WTC11 (cell line): ENCODE measurements around the gene CCDC127.

Source experiments
- E2F1 ChIP-seq: sonication (generic); formaldehyde crosslinking; IDR thresholded peaks from 2 replicates; pipeline ENCODE4 v1.8.0; 2022; ENCODE audit warnings: mild to moderate bottlenecking, missing genetic modification reagents
- FOXK1 ChIP-seq: sonication (generic); formaldehyde crosslinking; IDR thresholded peaks from 2 replicates; pipeline ENCODE4 v1.8.0; 2022; ENCODE audit warnings: mild to moderate bottlenecking, moderate library complexity, missing genetic modification reagents
- GABPB1 ChIP-seq: sonication (generic); formaldehyde crosslinking; IDR thresholded peaks from 2 replicates; pipeline ENCODE4 v1.8.1; 2023; ENCODE audit warnings: mild to moderate bottlenecking, missing genetic modification reagents
- MAX ChIP-seq: sonication (generic); formaldehyde crosslinking; IDR thresholded peaks from 2 replicates; pipeline ENCODE4 v1.8.0; 2022; ENCODE audit warnings: mild to moderate bottlenecking, missing genetic modification reagents
- PRRX2 ChIP-seq: fragments of 250-450 bp; sonication (Bioruptor Pico); IDR thresholded peaks from 2 replicates; pipeline ENCODE4 v1.8.0; 2021; ENCODE audit warnings: mild to moderate bottlenecking
- ZNF317 ChIP-seq: sonication (generic); formaldehyde crosslinking; IDR thresholded peaks from 2 replicates; pipeline ENCODE4 v1.8.1; 2023; ENCODE audit warnings: low read depth, mild to moderate bottlenecking, moderate library complexity, missing genetic modification reagents, borderline replicate concordance
- TF ChIP-seq, protein P1 (sequence below): fragments of 200-600 bp; IDR thresholded peaks from 2 replicates; pipeline ENCODE4 v1.8.0; 2022; ENCODE audit warnings: antibody characterized with exemption
- TF ChIP-seq, protein P2 (sequence below): sonication (generic); formaldehyde crosslinking; IDR thresholded peaks from 2 replicates; pipeline ENCODE4 v1.8.1; 2023; ENCODE audit warnings: mild to moderate bottlenecking, missing genetic modification reagents, moderate library complexity
- TF ChIP-seq, protein P3 (sequence below): sonication (generic); formaldehyde crosslinking; conservative IDR thresholded peaks from 2 replicates; pipeline ENCODE4 v1.8.1; 2023; ENCODE audit warnings: mild to moderate bottlenecking, low read depth, missing genetic modification reagents, moderate library complexity
- TF ChIP-seq, protein P4 (sequence below): sonication (generic); formaldehyde crosslinking; IDR thresholded peaks from 2 replicates; pipeline ENCODE4 v1.8.1; 2022; ENCODE audit warnings: missing genetic modification reagents, borderline replicate concordance

DNA sequence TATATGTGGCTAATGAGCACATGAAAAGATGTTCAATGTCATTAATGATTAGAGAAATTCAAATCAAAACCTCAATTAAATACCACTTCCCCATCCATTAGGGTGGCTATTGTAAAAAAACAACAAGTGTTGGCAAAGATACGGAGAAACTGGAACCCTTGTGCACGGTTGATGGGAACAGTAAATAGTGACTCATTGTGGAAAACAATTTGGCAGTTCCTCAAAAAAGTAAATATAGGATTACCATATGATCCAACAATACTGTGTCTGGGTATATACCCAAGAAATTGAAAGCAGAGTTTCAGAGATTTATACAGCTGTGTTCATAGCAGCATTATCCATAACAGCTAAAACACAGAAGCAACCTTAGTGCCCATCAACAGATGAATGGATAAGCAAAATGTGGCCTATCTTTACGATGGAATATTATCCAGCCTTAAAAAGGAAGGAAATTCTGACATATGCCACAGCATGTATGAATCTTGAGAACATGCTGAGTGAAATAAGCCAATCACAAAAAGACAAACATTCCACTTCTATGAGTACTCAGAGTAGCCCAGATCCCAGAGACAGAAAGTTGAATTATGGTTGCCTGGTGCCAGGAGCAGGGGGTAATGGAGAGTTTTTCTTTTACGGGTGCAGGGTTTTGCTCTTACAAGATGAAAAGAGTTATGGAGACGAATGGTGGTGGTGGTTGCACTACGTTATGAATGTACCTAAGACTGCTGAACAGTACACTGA, 68.0 kb downstream of the CCDC127 start:
- TF ChIP-seq, protein P1, sequence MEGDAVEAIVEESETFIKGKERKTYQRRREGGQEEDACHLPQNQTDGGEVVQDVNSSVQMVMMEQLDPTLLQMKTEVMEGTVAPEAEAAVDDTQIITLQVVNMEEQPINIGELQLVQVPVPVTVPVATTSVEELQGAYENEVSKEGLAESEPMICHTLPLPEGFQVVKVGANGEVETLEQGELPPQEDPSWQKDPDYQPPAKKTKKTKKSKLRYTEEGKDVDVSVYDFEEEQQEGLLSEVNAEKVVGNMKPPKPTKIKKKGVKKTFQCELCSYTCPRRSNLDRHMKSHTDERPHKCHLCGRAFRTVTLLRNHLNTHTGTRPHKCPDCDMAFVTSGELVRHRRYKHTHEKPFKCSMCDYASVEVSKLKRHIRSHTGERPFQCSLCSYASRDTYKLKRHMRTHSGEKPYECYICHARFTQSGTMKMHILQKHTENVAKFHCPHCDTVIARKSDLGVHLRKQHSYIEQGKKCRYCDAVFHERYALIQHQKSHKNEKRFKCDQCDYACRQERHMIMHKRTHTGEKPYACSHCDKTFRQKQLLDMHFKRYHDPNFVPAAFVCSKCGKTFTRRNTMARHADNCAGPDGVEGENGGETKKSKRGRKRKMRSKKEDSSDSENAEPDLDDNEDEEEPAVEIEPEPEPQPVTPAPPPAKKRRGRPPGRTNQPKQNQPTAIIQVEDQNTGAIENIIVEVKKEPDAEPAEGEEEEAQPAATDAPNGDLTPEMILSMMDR, result no peak
- TF ChIP-seq GABPB1 (CRISPR knock-in tag) (no peak), MAX (CRISPR knock-in tag) (no peak), E2F1 (CRISPR knock-in tag) (no peak), FOXK1 (CRISPR knock-in tag) (no peak), ZNF317 (no peak), PRRX2 (CRISPR knock-in tag) (no peak)
- TF ChIP-seq, protein P2, sequence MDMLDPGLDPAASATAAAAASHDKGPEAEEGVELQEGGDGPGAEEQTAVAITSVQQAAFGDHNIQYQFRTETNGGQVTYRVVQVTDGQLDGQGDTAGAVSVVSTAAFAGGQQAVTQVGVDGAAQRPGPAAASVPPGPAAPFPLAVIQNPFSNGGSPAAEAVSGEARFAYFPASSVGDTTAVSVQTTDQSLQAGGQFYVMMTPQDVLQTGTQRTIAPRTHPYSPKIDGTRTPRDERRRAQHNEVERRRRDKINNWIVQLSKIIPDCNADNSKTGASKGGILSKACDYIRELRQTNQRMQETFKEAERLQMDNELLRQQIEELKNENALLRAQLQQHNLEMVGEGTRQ (CRISPR knock-in tag), result no peak
- TF ChIP-seq, protein P3, sequence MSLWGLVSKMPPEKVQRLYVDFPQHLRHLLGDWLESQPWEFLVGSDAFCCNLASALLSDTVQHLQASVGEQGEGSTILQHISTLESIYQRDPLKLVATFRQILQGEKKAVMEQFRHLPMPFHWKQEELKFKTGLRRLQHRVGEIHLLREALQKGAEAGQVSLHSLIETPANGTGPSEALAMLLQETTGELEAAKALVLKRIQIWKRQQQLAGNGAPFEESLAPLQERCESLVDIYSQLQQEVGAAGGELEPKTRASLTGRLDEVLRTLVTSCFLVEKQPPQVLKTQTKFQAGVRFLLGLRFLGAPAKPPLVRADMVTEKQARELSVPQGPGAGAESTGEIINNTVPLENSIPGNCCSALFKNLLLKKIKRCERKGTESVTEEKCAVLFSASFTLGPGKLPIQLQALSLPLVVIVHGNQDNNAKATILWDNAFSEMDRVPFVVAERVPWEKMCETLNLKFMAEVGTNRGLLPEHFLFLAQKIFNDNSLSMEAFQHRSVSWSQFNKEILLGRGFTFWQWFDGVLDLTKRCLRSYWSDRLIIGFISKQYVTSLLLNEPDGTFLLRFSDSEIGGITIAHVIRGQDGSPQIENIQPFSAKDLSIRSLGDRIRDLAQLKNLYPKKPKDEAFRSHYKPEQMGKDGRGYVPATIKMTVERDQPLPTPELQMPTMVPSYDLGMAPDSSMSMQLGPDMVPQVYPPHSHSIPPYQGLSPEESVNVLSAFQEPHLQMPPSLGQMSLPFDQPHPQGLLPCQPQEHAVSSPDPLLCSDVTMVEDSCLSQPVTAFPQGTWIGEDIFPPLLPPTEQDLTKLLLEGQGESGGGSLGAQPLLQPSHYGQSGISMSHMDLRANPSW, result no peak
- TF ChIP-seq, protein P4, sequence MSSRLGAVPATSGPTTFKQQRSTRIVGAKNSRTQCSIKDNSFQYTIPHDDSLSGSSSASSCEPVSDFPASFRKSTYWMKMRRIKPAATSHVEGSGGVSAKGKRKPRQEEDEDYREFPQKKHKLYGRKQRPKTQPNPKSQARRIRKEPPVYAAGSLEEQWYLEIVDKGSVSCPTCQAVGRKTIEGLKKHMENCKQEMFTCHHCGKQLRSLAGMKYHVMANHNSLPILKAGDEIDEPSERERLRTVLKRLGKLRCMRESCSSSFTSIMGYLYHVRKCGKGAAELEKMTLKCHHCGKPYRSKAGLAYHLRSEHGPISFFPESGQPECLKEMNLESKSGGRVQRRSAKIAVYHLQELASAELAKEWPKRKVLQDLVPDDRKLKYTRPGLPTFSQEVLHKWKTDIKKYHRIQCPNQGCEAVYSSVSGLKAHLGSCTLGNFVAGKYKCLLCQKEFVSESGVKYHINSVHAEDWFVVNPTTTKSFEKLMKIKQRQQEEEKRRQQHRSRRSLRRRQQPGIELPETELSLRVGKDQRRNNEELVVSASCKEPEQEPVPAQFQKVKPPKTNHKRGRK (CRISPR knock-in tag), result no peak
